IgD-negative memory B cell (primary cell): ENCODE data around the gene TSPAN11. TPM values are rescaled to one million over a fixed set of nuclear protein-coding genes. Genes with fewer than 3 reads are reported as not detected.

Source experiments
- H3K27ac Mint-ChIP-seq, 3 donors: one replicate each; pipeline ENCODE4 v1.8.0; 2020 to 2022; ENCODE audit warnings: mild to moderate bottlenecking in 3 of 3, mixed read lengths in 3 of 3, moderate library complexity in 1 of 3
- H3K27me3 Mint-ChIP-seq: one replicate; pipeline ENCODE4 v1.8.0; 2021; ENCODE audit warnings: mixed read lengths
- H3K36me3 Mint-ChIP-seq: one replicate; pipeline ENCODE4 v1.8.0; 2020; ENCODE audit warnings: mild to moderate bottlenecking, mixed read lengths
- H3K4me1 Mint-ChIP-seq, 3 donors: one replicate each; pipeline ENCODE4 v1.8.0; 2020 to 2022; ENCODE audit warnings: mixed read lengths in 3 of 3, mild to moderate bottlenecking in 1 of 3
- H3K4me3 Mint-ChIP-seq, 4 donors: one replicate each; pipeline ENCODE4 v1.8.0; 2020 to 2022; ENCODE audit warnings: mild to moderate bottlenecking in 4 of 4, mixed read lengths in 4 of 4, moderate library complexity in 3 of 4
- H3K9me3 Mint-ChIP-seq, 3 donors: one replicate each; pipeline ENCODE4 v1.8.0; 2020 to 2021; ENCODE audit warnings: mixed read lengths in 3 of 3, mild to moderate bottlenecking in 1 of 3
- polyA plus RNA-seq: library from polyadenylated mRNA; unstranded; fragments of 300-500 nt; fragmentation: Illumina TruSeq; gene quantifications from one replicate; pipeline ENCODE4 v1.2.3, GENCODE V29; 2021

The TSPAN11 gene
- polyA plus RNA-seq, 1 donor from 2014 or later: not detected

DNA sequence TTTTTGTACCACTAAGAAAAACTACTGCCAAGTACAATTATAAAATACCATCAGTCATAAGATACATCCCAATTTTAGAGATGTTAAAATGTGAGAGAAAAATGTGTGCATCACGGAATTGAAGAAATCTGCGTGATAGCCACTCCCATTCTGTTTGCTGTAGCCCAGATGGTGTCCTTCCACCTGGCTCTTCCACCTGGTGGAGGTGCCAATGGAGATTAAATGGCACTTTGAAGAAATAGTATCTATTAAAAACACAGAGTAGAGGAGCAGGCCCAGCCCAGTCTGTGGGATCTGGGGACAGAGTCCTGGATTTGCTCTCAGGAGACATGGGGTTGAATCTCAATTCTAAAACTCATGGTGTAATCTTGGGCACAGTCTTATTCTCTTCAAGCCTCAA is 35.5 kb downstream of the TSPAN11 start:
- no peak overlapping the region for H3K4me3 Mint-ChIP-seq
- peaks cover 3% of the 10 kb centered on the region for H3K36me3 Mint-ChIP-seq
- H3K27me3 Mint-ChIP-seq: peaks cover 6% of the 10 kb centered on the region
- no peaks in the 10 kb centered on the region for H3K9me3 Mint-ChIP-seq
- H3K27ac Mint-ChIP-seq: no peak overlapping the region
- peaks cover 0 to 2% (median 0%) of the 10 kb centered on the region in 3 donors for H3K4me1 Mint-ChIP-seq

GRCh38 chr12:30963709-30964564 is 37.4 kb downstream of the TSPAN11 start:
- no peak overlapping the region for H3K4me3 Mint-ChIP-seq
- H3K27ac Mint-ChIP-seq: no peak overlapping the region
- H3K4me1 Mint-ChIP-seq: peaks cover 0 to 2% (median 0%) of the 10 kb centered on the region in 3 donors
- H3K36me3 Mint-ChIP-seq: peaks cover 3% of the 10 kb centered on the region
- H3K9me3 Mint-ChIP-seq: no peaks in the 10 kb centered on the region
- peaks cover 3% of the 10 kb centered on the region for H3K27me3 Mint-ChIP-seq

- Mint-ChIP-seq H3K4me1 (peaks cover 0 to 2% (median 0%) of the 10 kb centered on the region in 3 donors), H3K27ac (no peak overlapping the region), H3K36me3 (peaks cover 3% of the 10 kb centered on the region), H3K27me3 (peaks cover 3% of the 10 kb centered on the region), H3K9me3 (no peaks in the 10 kb centered on the region), H3K4me3 (no peak overlapping the region)
Observed at GRCh38 chr12:30964896-30965612, 38.5 kb downstream of the TSPAN11 start.

DNA sequence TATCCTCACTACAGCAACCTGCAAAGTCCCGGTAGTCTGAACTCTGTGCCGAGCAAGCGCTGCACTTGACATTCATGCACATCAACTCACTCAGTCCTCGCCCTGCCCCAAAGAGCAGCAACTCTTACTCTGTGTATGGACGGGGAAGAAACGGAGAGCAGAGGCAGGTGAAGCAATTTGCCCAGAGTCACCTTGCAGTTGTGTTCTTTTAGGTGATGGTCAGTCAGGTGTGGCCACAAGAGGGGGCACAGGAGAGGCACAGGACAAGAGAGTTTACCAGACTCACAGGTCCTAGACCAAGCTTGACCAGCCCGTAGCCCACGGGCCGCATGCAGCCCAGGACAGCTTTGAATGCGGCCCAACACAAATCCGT is 39.1 kb downstream of the TSPAN11 start:
- Mint-ChIP-seq H3K36me3 (peaks cover 3% of the 10 kb centered on the region), H3K27me3 (peaks cover 6% of the 10 kb centered on the region), H3K4me3 (no peak overlapping the region), H3K27ac (no peak overlapping the region), H3K4me1 (peaks cover 0 to 2% (median 0%) of the 10 kb centered on the region in 3 donors), H3K9me3 (no peaks in the 10 kb centered on the region)

DNA sequence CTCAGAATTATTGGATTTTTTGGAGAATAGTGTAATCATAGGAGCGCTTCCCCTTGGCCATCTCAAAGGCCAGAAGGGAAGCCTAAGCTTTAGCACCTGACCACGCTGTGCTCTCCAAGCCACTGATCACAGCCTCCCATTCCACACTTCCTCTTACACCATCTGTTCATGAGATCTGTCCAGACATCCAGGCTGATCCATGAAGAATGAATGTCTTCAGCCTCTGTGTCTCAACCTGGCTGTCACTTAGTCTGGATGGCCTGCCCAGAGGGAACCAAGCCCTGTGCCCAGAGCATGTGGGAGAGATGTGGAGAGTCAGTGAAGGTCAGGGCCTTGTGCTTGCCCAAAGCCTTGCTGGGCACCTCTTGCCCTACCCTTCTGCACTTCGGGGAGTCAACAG is 40.5 kb downstream of the TSPAN11 start:
- peaks cover 0 to 2% (median 0%) of the 10 kb centered on the region in 3 donors for H3K4me1 Mint-ChIP-seq
- no peak overlapping the region for H3K4me3 Mint-ChIP-seq
- peaks cover 9% of the 10 kb centered on the region for H3K27me3 Mint-ChIP-seq
- peaks cover 3% of the 10 kb centered on the region for H3K36me3 Mint-ChIP-seq
- no peak overlapping the region for H3K27ac Mint-ChIP-seq
- H3K9me3 Mint-ChIP-seq: no peaks in the 10 kb centered on the region

DNA sequence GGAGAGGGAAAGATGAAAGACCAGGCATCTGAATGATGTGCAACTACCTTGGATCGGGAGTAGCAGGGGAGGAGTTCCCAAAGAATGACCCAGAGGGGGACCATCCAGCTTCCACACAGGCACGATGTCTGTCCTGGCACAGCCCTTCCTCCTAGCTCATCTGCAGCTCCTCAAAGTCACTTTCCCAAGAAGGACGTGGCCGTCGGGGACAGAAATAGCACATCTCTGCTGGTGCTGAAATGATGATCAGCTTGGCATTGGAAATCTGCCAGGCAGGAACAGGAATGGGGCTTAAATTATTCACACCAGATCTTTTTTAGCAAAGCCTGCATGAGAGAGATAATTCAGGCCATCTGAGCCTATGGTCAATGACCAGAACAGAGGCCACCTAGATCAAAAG is 41.7 kb downstream of the TSPAN11 start:
- Mint-ChIP-seq H3K27me3 (peaks cover 13% of the 10 kb centered on the region), H3K4me1 (peaks cover 0 to 2% (median 0%) of the 10 kb centered on the region in 3 donors), H3K36me3 (peaks cover 3% of the 10 kb centered on the region), H3K27ac (no peak overlapping the region), H3K4me3 (no peak overlapping the region), H3K9me3 (no peaks in the 10 kb centered on the region)

GRCh38 chr12:30969006-30969405 is 42.5 kb downstream of the TSPAN11 start:
- Mint-ChIP-seq H3K9me3 (no peaks in the 10 kb centered on the region), H3K36me3 (peaks cover 3% of the 10 kb centered on the region), H3K27me3 (peaks cover 13% of the 10 kb centered on the region), H3K27ac (no peak overlapping the region), H3K4me1 (peaks cover 0 to 2% (median 0%) of the 10 kb centered on the region in 3 donors), H3K4me3 (no peak overlapping the region)

GRCh38 chr12:30969606-30970395 is 43.3 kb downstream of the TSPAN11 start:
- Mint-ChIP-seq H3K27ac (no peak overlapping the region), H3K4me3 (no peak overlapping the region), H3K4me1 (no peaks in the 10 kb centered on the region)

DNA sequence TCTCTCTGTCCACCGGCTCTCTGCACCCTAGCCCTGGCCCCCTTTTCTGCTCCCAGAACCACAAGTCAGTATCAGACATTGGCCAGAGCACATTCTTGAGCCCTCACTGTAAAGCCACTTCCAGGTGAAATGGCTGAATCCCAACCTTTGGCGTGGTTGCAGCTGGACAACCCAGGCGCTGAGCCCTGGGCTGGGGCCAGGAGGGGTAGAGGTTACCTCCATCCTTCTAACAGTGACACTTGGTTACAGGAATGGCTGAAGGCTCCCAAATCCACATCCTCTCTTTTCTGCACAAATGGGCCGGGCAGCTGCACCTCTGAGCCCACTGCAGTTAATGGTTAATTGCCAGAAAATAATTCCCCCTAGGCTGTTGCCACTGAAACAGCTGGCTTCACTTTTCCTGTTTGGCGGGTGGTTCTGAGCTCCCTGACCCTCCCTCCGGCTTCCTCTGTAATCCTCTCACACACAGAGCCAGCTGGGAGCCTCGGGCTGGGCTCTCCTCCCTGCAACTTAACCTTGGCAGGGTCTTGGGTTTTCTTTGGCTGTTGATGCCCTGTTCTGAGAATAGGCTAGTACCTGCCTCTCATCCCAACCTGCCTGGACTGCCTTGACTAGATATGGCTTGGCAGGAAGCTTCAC is 44.1 kb downstream of the TSPAN11 start:
- Mint-ChIP-seq H3K4me1 (no peaks in the 10 kb centered on the region), H3K27me3 (peaks cover 15% of the 10 kb centered on the region), H3K4me3 (no peak overlapping the region), H3K36me3 (no peaks in the 10 kb centered on the region), H3K9me3 (no peaks in the 10 kb centered on the region), H3K27ac (no peak overlapping the region)

More at GRCh38 chr12:30969606-30970395, 43.3 kb downstream of the TSPAN11 start:
- no peaks in the 10 kb centered on the region for H3K9me3 Mint-ChIP-seq
- peaks cover 15% of the 10 kb centered on the region for H3K27me3 Mint-ChIP-seq
- H3K36me3 Mint-ChIP-seq: no peaks in the 10 kb centered on the region

DNA sequence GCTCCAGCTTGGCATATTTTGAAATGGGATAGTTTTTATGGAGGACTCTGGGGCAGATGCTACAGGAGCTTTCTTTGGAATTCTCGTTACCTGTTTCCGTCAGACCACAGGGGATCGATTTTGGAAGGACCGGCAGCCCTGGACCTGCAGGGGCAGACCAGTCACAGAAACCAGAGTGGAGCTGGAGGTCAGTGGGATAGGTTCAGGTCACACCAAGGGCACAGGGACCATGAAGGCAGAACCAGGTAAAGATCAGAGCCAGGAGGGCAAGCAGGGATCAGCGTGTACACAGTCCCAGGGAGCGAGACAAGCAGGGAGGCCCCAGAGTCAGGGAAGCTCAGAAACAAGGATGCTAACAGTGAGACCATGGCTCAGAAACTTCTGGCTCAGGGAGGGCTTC is 45.5 kb downstream of the TSPAN11 start:
- Mint-ChIP-seq H3K4me3 (no peak overlapping the region), H3K36me3 (no peaks in the 10 kb centered on the region), H3K9me3 (no peaks in the 10 kb centered on the region), H3K27ac (no peak overlapping the region), H3K27me3 (peaks cover 15% of the 10 kb centered on the region), H3K4me1 (no peaks in the 10 kb centered on the region)

DNA sequence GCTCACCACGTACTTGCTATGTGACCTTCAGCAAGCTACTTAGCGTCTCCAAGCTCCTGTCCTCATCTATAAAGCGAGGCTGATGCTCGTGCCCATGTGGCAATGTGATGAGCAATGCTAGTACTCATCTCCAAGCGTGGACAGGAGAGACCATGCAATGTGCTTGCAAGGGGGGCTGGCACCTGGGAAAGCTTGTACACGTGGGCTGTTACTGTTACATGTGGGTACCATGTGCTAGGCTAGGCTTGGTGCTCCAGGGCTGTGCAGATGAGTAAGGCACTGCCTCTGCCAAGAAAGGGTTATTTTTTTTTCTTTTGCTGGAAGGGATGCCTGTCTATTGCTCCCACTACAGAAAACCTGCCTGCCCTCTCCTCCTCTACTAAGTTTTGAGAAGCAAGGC is 46.6 kb downstream of the TSPAN11 start:
- Mint-ChIP-seq H3K27me3 (peaks cover 15% of the 10 kb centered on the region), H3K9me3 (no peaks in the 10 kb centered on the region), H3K27ac (no peak overlapping the region), H3K4me3 (no peak overlapping the region), H3K4me1 (no peaks in the 10 kb centered on the region), H3K36me3 (no peaks in the 10 kb centered on the region)

GRCh38 chr12:30973830-30974229 is 47.3 kb downstream of the TSPAN11 start:
- H3K36me3 Mint-ChIP-seq: no peaks in the 10 kb centered on the region
- H3K27me3 Mint-ChIP-seq: peaks cover 15% of the 10 kb centered on the region
- no peak overlapping the region for H3K27ac Mint-ChIP-seq

DNA sequence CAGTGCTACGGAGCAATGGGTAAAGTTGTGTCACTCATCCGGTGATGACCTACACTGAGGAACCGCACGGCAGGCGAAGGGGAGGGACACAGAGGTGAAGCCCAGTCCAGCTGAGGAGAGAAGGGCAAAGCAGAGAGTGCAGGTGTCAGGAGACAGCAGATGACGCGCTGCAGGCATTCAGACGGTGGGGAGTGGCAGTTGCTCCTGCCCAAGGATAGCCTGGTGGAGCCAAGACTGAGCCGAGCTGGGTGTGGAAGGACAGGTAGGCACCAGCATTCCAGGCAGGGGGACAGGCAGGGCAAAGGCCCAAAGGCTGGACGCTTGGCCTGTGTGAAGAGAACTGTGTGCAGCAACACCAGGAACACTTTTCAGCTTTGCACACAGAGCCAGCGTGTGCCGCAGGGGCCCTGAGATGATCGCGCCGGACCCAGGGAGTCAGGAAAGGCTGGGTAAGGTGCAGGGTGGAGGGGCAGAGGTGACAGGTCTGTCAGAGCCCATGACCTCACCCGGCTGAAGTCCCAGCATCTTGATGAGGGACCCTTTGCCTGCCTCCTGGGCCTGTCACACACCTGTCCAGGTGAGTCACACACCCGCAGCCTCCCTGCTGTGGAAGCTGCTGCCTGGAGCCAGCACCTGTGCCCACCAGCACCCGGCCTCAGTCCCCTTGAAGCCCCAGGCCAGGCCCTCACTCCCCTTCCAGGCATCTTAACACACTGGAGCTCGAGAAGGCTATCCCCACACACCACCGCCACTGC is 48.4 kb downstream of the TSPAN11 start:
- no peaks in the 10 kb centered on the region for H3K36me3 Mint-ChIP-seq
- H3K27ac Mint-ChIP-seq: no peak overlapping the region
- no peaks in the 10 kb centered on the region for H3K4me1 Mint-ChIP-seq
- H3K9me3 Mint-ChIP-seq: no peaks in the 10 kb centered on the region
- H3K27me3 Mint-ChIP-seq: peaks cover 18% of the 10 kb centered on the region
- no peak overlapping the region for H3K4me3 Mint-ChIP-seq

More at GRCh38 chr12:30973830-30974229, 47.3 kb downstream of the TSPAN11 start:
- Mint-ChIP-seq H3K9me3 (no peaks in the 10 kb centered on the region), H3K4me3 (no peak overlapping the region), H3K4me1 (no peaks in the 10 kb centered on the region)

DNA sequence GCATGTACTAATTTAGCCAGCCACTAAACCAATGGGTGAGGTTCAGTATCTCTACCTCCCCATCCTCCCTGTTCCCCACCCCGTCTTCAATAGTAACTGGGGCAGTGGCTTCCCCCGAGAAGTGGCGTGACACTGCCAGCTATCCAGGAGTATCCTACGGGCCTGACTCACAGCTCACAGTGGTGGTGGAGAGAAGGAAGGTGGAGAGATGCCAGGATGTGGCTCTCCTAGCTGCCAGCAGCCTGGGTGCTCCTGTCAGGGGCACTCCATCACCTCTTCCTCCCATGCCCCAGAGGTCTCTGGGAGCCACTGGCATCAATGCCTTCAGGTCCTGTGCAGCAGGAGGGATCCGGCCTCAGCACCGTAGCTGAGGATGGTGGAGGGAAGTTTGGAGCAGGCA is 49.0 kb downstream of the TSPAN11 start:
- no peaks in the 10 kb centered on the region for H3K36me3 Mint-ChIP-seq
- no peak overlapping the region for H3K27ac Mint-ChIP-seq
- no peaks in the 10 kb centered on the region for H3K9me3 Mint-ChIP-seq
- H3K27me3 Mint-ChIP-seq: peaks cover 15% of the 10 kb centered on the region
- no peak overlapping the region for H3K4me3 Mint-ChIP-seq
- no peaks in the 10 kb centered on the region for H3K4me1 Mint-ChIP-seq
